ENCODE data around the gene TSPAN7. TPM values are rescaled to one million over a fixed set of nuclear protein-coding genes. Genes with fewer than 3 reads are reported as not detected.

Gene TSPAN7
- 623 and 918 TPM in 2 replicates for polyA plus RNA-seq

DNA sequence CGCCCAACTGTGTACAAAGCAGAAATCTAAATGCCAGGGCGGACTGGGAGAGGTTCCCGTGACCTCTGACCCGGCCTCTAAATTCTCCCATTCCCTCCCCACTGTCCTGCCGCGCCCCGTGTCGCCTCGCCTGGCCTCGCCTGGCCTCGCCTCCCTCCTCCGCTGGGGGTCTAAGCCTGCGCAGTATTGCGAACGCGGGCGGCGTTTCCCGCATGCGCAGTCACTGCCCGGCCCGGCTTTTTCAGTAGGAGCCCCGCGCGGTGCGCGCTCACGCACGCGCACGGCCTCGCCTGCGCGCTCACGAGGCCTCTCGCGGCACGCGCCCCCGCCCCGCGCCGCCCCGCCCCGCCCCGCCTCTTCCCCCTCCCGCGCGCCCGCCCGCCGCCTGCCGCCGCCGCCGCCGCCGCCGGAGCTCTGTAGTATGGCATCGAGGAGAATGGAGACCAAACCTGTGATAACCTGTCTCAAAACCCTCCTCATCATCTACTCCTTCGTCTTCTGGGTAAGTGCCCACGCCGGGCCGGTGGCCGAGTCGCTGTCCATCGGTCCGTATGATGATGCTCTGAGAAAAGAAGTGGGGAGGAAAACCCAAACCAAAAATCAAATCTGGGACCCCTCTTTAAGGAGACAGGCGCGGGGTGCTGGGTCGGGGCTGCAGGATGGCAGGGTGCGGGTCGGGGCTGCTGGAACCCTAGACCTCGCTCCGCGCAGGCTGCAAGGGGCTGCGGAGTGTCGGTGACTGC is at the start of gene TSPAN7:
TSPAN7 (plus strand) TSS at position 417 of the 743 bp plus-strand sequence; CDS start at position 422, 5 bp downstream.

Other genes starting within 250 kb of the TSPAN7 start
- 7.2 and 9.5 TPM in 2 replicates for gene RPGR, start 234.0 kb upstream of the TSPAN7 start, polyA plus RNA-seq
- gene OTC, start 208.9 kb upstream of the TSPAN7 start, polyA plus RNA-seq = 0.15 TPM in 1 of 2 replicates, not detected in the other
- 0.12 and 0.48 TPM in 2 replicates for gene MID1IP1, start 239.9 kb downstream of the TSPAN7 start, polyA plus RNA-seq